HG02798 (cell line): ENCODE results near the gene KLHL26.
A peak's percentile ranks its signal among the peaks of the same experiment; 100 is the strongest.

ENCODE experiments used
- ATAC-seq: cut with Tn5 transposase; IDR thresholded peaks from one replicate; pipeline ENCODE4 v1.9.1; 2021; ENCODE audit warnings: mild to moderate bottlenecking; ENCODE audit not compliant: unreplicated experiment, poor library complexity

KLHL26 gene

DNA sequence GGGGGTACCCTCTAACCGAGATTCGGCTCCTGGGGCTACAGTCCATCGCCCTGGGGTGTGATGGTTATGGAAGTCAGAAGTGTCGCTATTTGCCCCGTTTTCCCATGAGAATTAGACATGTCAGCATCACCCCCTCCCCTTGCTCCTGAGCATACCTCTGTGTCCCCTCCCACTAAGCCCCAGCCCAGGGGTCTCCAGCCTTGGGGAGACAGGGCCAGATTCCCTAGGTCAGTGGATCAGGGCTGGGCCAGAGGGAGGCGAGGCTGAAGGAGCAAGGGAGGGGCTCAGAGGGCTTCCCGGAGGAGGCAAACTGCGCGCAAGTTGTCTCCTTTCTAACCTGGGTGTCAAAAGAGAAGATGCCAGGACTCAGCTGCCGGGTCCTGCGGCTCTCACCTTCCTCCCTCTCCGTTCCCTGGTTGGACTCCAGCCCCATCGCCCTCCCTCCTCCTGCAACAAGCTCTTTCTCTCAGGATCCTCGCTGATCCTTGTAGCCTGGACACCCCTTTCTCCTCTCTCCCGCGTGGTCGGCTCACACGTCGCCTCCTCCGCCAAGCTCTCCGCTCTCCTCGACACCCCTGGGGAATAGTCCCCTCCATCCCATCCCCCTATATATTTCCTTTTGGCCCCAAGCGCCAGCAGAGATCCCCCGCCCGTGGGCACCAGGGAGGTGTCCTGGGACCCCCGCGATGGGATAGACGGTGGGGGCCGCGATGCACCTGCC, 24.6 kb upstream of the KLHL26 start:
- ATAC-seq, result no peak

DNA sequence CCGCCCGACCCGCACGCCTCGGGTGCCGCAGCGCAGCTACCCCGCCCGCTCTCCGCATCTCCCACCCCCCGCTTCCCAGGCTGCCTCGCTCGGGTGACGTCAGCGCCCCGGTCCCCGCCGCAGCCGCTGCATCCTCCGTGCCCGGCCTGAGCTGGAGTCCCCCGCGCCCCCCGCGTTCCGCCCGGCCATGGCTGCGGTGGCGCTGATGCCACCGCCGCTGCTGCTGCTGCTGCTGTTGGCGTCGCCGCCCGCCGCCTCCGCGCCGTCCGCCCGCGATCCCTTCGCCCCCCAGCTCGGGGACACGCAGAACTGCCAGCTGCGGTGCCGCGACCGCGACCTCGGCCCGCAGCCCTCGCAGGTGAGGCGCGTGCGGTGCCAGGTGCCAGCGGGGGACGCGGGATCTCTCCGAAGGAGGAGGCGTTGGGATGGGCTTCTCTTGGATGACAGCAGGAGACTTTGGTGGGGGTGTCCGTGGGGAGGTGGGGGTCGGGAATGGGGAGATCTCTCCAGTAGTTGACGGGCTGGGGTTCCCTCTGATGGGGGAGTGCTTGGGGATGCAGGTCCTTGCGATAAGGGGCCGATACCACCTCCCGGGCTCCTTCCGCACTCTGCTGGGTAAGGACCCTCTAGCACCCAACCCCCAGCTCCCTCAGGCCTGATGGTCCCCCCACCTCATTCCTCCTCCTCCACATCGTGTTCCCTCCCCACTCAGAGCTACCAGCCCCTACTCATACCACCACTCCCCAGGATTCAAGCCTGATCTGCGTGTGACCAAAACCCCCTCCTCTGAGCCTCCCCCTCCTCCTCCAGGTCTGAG, 23.8 kb upstream of the KLHL26 start, which contains the start of gene TMEM59L:
Gene TMEM59L, plus strand, starts transcription at position 99 of the 817 bp plus-strand sequence. Its CDS starts 89 bp downstream, at position 188.
- ATAC-seq, result no peak

GRCh38 chr19:18613589-18614234, 23.1 kb upstream of the KLHL26 start:
- no peak for ATAC-seq

DNA sequence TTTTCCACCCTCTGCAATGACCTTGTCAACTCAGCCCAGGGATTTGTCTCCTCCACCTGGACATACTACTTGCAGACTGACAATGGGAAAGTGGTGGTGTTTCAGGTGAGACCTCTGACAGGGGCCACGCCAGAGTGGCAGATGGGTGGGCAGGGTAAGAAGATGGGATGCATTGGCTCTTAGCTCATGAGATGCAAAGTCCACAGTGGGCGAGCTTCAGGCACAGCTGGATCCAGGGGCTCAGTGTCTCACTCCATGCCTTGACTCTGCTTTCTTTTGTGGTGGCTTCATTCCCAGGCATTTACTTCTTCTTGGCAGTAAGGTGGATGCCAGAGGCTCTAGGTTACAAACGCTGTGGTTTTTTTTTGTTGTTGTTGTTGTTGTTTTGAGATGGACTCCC, 20.8 kb upstream of the KLHL26 start:
- ATAC-seq, result no peak

DNA sequence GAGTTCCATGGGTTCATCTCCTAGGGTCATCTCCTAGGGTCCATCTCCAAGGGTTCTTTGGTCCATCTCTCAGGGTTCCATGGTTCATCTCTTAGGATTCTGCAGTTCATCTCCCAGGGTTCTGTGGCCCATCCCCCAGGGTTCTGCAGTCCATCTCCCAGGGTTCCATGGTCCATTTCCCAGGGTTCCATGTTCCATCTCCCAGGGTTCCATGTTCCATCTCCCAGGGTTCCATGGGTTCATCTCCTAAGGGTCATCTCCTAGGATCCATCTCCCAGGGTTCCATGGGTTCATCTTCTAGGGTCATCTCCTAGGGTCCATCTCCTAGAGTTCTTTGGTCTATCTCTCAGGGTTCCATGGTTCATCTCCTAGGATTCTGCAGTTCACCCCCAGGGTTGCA, 19.3 kb upstream of the KLHL26 start:
- ATAC-seq, result no peak

DNA sequence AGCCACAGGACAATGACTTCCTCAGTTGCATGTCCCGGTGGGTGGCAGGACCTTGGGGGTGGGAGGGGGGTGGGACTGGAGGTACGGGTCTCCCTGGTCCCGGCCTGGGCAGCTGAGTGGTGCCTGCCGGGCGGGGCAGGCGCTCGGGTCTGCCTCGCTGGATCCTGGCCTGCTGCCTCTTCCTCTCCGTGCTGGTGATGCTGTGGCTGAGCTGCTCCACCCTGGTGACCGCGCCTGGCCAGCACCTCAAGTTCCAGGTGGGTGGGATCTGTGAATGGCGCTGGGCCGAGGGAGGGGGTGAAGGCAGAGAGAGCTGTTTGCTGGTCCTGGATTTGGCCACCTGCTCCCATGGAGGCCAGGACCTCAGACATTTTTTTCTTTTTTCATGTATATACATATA, 18.6 kb upstream of the KLHL26 start:
- no peak for ATAC-seq

DNA sequence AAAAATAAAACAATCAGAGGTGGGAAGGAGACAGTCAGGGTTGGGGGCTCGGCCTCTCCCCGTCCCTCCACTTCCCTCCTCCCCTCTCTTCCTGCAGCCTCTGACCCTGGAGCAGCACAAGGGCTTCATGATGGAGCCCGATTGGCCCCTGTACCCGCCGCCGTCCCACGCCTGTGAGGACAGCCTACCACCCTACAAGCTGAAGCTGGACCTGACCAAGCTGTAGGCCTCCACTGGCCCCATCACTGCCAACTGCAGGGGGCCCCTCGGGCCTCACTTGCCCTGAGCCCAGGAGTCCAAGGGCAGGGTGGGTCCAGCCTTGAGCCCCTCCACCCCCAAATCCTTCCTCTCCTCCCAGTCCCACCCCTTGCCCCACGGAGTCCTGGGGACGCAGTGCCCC, 16.5 kb upstream of the KLHL26 start:
- no peak for ATAC-seq

DNA sequence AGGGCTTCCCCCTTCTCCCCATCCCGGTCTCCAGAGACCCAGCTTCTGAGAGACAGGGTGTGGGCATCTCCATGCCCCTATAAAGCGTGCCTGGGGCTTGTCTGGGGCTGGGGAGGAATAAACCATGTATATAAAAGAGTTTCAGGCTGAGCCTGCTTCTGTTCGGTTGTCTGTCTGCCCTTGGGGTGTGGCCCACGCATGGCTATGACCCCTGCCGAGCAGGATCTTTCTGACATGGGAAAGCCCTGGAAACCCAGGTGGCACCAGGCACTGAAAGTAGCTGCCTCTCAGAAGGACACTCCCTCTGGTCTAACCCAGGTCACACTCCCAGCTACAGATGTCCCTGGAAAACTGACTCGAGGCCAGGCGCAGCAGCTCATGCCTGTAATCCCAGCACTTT, 15.9 kb upstream of the KLHL26 start:
- ATAC-seq, result no peak

DNA sequence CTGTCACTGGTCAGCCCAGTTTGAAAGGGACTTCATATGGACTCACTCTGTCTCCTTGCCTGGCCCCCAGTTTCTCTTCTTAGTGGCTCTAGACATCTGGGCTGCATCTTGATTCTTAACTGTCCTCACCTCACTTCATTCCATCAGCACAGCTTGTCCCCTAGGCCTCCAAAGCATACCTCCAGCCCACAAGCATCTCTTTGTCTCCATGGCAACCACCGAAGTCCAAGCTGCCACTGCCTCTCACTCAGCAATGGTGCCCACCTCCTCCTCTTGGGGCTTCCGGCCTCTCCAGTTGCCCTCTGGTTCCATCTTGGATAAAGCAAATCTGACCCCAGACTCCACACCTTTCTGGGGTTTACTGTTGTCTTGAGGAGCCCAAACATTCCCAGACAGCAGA, 9.9 kb upstream of the KLHL26 start:
- no peak for ATAC-seq

- no peak for ATAC-seq
These were observed 7.4 kb upstream of the KLHL26 start for GRCh38 chr19:18629166-18630088.

GRCh38 chr19:18633321-18633720, 3.5 kb upstream of the KLHL26 start:
- ATAC-seq, result no peak

DNA sequence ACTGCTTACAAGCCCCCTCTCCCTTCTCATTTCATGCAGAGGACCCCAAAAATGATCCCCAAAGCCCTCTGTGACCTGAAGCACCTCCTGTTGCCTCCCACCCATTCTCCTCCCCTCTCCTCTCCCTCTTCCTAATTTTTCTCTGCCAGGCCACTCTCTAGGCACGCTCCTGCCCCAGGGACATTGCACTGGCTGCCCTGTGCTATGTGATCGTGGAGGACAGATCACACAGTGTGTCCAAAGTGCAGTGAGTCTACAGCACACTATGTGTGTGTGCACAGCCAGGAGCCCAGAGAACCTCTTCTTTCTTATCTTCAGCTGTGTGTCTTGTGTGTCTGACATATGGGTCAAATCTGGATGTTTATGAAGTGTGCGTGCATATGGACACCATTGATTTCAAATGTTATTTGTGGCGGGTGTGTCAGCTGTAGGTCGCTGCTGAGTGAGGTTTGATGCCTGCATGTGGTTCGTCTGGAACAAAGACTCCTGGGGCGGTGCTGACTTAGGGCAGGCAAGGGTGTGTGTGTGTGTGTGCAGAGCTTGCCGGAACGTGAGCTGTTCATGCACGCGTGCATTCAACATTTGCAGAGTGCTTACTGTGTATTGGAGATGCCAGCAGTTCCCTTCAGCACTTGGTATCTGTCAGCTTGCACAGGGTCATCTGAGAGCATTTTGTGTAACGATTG, 2.1 kb upstream of the KLHL26 start:
- no peak for ATAC-seq

DNA sequence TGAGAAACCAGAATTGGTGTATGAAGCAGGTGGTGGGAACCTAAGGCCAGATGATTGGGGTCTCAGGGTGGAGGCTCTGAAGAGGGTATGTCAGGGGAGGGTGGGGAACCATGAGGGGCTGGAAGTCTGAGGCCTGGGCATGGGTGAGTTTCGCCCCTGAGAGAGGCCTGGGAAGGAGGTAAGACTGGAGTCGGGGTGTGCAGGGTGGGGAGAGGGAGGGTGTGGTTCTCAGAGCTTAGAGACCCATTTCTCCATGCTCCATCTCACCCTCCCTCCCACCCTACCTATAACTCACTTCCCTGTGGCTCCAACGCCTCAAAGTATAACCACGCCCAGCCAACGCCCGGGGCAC, 1.0 kb upstream of the KLHL26 start:
- ATAC-seq, result no peak

DNA sequence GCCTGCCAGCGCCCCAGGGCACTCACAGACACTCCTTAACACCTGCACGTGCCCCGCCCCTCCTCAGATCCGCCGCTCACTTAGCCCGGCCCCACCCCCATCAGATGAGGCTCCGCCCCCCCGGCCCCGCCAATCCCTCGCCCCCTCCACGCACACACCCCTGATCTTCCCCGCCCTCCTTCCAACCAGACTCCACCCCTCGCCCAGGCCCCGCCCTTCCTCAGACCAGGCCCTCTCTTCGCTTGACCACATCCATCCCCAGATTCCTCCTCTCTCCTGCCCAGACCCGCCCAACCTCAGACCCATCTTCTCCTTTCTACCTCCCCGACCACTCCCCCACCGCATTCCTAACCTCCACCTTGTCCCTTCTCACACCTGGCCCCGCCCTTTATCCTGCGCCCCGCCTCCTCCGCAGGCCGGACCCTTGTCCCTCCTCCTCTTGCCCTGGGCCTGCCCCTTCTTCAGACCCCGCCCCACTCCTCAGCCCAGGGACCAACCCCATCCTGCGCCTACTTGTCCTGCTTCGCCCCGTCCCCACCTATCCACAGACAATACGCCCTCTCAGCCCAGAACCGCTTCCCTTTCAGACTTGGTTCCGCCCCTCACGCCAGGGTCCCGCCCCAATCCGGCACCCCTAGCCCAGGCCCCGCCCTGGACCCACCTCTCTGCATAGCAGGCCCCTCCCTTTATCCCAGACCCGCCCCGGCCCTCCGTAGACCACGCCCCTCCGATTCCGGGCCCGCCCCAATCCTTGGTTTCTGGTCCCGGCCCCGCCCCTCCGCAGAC, 452 bp upstream of the KLHL26 start:
- peak; percentile 88 for ATAC-seq

DNA sequence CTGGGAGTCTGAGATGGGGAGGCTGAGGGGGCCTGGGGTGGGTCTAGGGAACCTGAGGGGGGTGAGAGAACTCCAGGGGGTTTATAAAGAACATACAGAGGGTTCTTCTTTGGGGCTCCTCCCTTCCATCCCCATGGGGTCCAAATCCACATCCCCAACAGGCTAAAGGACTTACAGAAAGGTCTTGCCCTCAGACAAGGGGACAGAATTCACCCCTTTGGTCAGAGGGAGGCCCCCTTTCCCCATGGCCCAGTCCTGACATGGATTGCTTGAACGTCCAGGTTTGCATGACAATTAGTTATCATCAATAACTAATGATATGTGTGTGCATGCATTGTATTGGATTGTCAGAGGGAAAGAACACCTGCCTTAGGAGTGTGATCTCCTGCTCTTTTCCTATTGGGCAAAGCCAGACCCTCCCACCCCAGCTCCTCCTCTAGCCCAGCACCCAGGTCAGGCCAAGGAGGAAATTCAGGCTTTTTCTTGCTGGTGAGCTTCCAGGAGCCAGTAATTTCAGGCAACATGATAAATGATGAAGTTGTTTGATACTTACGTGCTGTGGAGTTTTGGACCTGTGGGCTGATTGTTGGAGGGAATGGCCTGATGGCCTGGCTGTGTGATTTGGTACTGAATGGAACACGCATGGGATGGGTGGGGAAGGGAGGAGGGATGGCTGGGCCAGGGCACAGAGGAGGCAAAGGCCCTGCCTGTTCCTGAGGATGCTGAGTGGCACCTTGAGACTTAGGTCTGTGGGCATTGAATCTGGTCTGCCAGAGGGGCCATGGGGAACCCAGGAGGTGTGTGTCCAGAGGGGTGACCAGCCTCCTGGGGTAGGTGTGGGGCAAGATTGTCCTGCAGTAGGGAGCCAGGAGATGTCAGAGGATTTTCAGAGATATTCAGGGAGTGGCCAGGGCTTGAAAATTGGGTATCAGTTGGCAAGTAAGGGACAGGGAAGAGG, 1.1 kb downstream of the KLHL26 start:
- ATAC-seq, result no peak

DNA sequence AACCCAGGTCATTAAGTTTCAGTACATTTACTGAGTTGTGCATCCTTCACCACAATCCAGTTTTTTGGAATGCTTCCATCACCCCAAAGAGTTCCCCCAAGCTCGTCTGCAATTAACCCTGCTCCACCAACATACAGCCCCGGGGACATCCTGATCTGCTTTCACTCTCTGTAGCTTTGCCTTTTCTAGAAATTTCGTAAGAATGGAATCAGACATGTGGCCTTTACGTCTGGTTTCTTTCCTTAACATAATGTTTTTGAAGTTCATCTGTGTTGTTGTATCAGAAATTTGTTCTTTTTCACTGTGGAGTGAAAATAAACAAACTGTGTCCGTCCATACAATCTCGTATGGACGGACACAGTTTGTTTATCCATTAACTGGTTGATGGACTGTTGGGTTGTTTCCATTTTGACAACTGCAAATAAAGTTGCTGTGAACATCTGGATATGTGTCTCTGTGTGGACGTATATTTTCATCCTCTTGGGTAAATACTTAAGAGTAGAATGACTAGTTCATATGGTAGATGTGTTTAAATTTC, 2.9 kb downstream of the KLHL26 start:
- ATAC-seq, result no peak

DNA sequence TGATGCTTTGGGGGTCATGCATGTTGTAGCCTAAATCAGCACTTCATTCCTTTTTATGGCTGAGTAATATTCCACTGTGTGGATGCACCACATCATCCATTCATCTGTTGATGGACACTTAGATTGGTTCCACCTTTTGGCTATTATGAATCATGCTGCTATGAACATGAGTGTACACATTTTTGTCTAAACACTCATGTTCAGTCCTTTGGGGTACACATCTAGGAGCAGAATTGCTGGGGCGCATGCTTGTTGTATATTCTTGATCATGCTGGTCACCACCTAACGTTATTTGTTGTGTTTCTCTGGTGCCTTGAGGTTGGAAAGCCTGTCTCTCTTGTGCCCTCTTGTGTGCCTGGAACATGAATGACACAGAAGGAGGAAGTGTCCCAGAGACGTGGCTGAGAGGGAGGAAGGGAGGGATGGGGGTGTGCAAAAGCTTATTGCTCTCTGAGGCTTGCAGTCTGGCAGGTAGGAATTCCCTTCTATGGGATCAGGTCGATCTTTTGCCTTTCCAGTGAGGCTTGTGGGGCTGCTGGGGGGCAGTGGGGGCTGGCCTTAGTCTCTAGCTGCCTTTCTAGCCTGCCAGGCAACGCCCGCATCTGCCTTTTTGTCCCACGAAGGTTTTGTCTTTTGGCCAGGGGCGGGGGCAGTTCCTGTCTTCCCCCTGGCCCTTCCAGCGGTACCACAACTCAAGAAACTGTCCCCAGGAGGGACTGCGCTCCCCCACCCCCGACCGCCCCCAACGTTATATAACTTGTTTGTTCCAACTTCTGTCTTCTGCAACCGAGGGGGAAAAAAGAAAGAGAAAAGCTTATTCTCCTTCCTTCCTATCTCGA, 7.6 kb downstream of the KLHL26 start:
- ATAC-seq, result no peak
